ENCODE measurements around the gene GAGE12G.

Gene GAGE12G

DNA sequence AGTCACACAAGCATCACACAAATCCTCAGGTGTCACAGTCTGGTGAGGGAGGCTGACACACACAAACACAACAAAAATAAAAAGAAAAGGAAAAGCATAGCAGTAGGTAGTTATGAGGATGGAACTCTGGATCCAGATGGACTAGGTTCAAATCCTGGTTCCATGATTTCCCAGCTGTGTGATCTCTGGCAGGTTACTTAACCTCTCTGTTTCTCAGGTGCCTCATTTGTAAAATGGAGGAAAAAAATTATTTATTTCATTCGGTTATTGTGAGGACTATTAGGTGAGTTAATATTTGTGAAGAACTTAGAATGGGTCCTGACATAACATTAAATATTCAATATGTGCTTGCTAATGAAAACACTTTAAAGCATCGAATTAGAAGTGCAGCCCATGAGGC, 48.4 kb downstream of the GAGE12G start:
- TF ChIP-seq, protein P1, sequence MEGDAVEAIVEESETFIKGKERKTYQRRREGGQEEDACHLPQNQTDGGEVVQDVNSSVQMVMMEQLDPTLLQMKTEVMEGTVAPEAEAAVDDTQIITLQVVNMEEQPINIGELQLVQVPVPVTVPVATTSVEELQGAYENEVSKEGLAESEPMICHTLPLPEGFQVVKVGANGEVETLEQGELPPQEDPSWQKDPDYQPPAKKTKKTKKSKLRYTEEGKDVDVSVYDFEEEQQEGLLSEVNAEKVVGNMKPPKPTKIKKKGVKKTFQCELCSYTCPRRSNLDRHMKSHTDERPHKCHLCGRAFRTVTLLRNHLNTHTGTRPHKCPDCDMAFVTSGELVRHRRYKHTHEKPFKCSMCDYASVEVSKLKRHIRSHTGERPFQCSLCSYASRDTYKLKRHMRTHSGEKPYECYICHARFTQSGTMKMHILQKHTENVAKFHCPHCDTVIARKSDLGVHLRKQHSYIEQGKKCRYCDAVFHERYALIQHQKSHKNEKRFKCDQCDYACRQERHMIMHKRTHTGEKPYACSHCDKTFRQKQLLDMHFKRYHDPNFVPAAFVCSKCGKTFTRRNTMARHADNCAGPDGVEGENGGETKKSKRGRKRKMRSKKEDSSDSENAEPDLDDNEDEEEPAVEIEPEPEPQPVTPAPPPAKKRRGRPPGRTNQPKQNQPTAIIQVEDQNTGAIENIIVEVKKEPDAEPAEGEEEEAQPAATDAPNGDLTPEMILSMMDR (conservative IDR thresholded peaks at IDR 0.05; ENCODE audit: low read length), result no peak
- no peak for DNase-seq (ENCODE audit: low read depth)
- H3K4me3 ChIP-seq (ENCODE audit: low read length), result no peak overlapping the region
